HEK293 (cell line): ENCODE data around the gene KLC1.

ENCODE experiments used
- BCL11A ChIP-seq: fragments of 450-650 bp; formaldehyde crosslinking; IDR thresholded peaks from 2 replicates; pipeline ENCODE4 v1.5.1; 2016; ENCODE audit warnings: low read depth, missing biosample characterization, missing genetic modification characterization
- CTCF ChIP-seq: fragments of 450-650 bp; formaldehyde crosslinking; IDR thresholded peaks from 2 replicates; pipeline ENCODE4 v1.5.1; 2016; ENCODE audit warnings: missing biosample characterization, missing genetic modification characterization
- PRDM10 ChIP-seq: fragments of 450-650 bp; formaldehyde crosslinking; IDR thresholded peaks from 2 replicates; pipeline ENCODE4 v1.5.1; 2016; ENCODE audit warnings: missing biosample characterization, missing genetic modification characterization
- REST ChIP-seq: fragments of 450-650 bp; formaldehyde crosslinking; IDR thresholded peaks from 2 replicates; pipeline ENCODE4 v1.5.1; 2016; ENCODE audit warnings: missing biosample characterization, missing genetic modification characterization
- ZFP41 ChIP-seq: fragments of 450-650 bp; formaldehyde crosslinking; IDR thresholded peaks from 2 replicates; pipeline ENCODE4 v1.5.1; 2016; ENCODE audit warnings: missing biosample characterization, missing genetic modification characterization, borderline replicate concordance
- ZNF311 ChIP-seq: fragments of 450-650 bp; formaldehyde crosslinking; IDR thresholded peaks from 2 replicates; pipeline ENCODE4 v1.5.1; 2017; ENCODE audit warnings: missing biosample characterization, missing genetic modification characterization, borderline replicate concordance
- ZNF366 ChIP-seq: fragments of 450-650 bp; formaldehyde crosslinking; conservative IDR thresholded peaks from 2 replicates; pipeline ENCODE4 v1.5.1; 2016; ENCODE audit warnings: missing biosample characterization, missing genetic modification characterization
- ZNF645 ChIP-seq: fragments of 450-650 bp; formaldehyde crosslinking; IDR thresholded peaks from 2 replicates; pipeline ENCODE4; 2016; ENCODE audit warnings: missing biosample characterization, missing genetic modification characterization
- ZNF654 ChIP-seq: fragments of 450-650 bp; formaldehyde crosslinking; IDR thresholded peaks from 2 replicates; pipeline ENCODE4 v1.5.1; 2016; ENCODE audit warnings: low read depth, missing biosample characterization, missing genetic modification characterization

- no peak for TF ChIP-seq ZNF311 (tag by site-specific recombination)
- no peak for TF ChIP-seq CTCF (tag by site-specific recombination)
- TF ChIP-seq BCL11A (tag by site-specific recombination): no peak
- TF ChIP-seq ZNF654 (tag by site-specific recombination): no peak
- TF ChIP-seq ZFP41 (tag by site-specific recombination): no peak
- TF ChIP-seq ZNF645: no peak
- no peak for TF ChIP-seq REST (tag by site-specific recombination)
- no peak for TF ChIP-seq ZNF366 (tag by site-specific recombination)
- no peak for TF ChIP-seq PRDM10 (tag by site-specific recombination)
Observed at GRCh38 chr14:103641161-103641560, 12.2 kb downstream of the KLC1 start.
